ENCODE measurements around the gene TMEM184B. TPM values are rescaled to one million over a fixed set of nuclear protein-coding genes. Genes with fewer than 3 reads are reported as not detected.
A peak's percentile ranks its signal among the peaks of the same experiment; 100 is the strongest.

Gene TMEM184B
- total RNA-seq, 4 donors from 2014 or later, result 39.1 to 56.1 (median 51.4) TPM

DNA sequence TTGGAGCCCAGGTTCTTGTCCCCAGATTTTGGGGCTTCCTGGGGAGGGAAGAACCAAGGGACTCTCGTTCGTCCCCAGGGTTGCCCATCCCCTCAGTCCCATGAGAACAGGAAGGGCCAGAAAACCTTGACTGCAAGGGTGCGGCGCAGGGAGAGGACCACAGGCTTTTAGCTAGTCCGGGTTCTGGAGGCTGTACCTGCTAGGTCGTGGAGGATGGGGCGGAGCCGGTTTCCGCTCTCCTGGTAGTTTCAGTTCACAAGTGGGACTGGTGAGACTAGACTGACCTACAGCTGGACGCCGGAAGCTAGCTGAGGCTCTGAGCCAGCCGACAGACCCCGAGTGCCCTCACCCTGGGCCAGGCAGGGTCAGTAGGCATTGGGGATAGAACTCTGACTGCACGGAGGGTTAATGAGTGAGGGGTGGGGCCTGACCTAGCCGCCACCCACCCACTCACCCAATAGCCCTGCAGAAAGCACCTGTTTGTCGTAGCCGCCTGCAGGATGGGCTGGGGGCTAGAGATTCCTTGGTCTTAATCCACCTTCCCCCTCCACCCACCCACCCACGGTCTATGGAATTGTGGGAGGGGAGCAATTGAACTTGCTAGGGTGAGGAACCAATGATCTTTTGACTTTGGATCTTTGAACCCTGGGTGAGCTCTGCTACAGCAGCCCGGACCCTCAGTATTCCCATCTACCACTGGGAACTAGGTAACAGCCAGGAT is 69.6 kb downstream of the TMEM184B start:
- Histone ChIP-seq H3K27me3 (no peaks in the 10 kb centered on the region), H3K36me3 (no peaks in the 10 kb centered on the region)
- TF ChIP-seq, protein P1, sequence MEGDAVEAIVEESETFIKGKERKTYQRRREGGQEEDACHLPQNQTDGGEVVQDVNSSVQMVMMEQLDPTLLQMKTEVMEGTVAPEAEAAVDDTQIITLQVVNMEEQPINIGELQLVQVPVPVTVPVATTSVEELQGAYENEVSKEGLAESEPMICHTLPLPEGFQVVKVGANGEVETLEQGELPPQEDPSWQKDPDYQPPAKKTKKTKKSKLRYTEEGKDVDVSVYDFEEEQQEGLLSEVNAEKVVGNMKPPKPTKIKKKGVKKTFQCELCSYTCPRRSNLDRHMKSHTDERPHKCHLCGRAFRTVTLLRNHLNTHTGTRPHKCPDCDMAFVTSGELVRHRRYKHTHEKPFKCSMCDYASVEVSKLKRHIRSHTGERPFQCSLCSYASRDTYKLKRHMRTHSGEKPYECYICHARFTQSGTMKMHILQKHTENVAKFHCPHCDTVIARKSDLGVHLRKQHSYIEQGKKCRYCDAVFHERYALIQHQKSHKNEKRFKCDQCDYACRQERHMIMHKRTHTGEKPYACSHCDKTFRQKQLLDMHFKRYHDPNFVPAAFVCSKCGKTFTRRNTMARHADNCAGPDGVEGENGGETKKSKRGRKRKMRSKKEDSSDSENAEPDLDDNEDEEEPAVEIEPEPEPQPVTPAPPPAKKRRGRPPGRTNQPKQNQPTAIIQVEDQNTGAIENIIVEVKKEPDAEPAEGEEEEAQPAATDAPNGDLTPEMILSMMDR (IDR thresholded peaks at IDR 0.05), result no peak
- no peak for TF ChIP-seq POLR2A (IDR thresholded peaks at IDR 0.05)

DNA sequence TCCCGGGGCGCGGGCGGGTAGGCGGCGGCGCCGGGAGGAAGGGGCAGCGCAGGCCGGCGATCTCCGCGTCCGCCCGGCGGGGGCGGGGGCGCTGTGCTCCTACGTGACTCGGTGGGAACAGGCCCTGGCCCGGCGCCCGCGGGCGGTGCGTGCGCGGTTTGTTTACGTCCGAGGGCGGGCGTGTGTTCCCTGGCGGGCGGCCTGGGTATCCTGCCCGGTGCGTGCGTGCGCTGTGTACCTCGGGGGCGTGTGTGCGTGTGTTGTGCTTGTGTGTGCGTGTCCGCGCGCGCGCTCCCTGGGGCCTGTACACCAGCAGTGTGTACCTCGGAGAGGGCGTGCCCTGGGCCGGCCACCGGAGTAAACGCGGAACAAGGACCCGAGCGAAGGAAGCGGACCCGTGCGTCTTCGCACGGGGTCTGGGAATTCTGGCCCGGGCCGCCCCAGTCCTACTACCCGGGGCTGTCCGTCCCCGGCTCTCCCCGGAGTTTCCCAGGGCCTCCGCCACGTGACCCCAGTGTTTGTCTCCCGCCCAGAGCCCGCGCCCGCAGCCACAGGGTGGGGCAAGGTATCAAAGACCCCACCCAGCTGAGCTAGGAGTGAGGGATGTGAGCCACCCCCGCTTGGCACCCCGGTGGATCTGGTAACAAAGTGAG is 70.2 kb downstream of the TMEM184B start:
- DNase-seq, result peak; percentile 73 to 92 (median 88)
- H3K4me1 ChIP-seq, result peaks cover 0 to 19% (median 13%) of the 10 kb centered on the region in 4 donors
- TF ChIP-seq, protein P1 (IDR thresholded peaks at IDR 0.05), result peak in 5 of 6 experiments; percentile 7 to 33 (median 23)
- peak in 1 of 2 donors; percentile 3 for TF ChIP-seq POLR2A (IDR thresholded peaks at IDR 0.05)
- H3K36me3 ChIP-seq, result no peaks in the 10 kb centered on the region
- H3K27me3 ChIP-seq, result no peaks in the 10 kb centered on the region
- peak overlapping the region; percentile 67 to 79 (median 68) for H3K4me3 ChIP-seq
- peak overlapping the region; percentile 89 to 95 (median 94) for H3K27ac ChIP-seq
- H3K9me3 ChIP-seq, result no peaks in the 10 kb centered on the region

More for the DNA sequence above, 69.6 kb downstream of the TMEM184B start:
- peaks cover 0 to 19% (median 13%) of the 10 kb centered on the region in 4 donors for H3K4me1 ChIP-seq
- peak overlapping the region; percentile 89 to 95 (median 94) for H3K27ac ChIP-seq
- peak overlapping the region; percentile 67 to 79 (median 68) for H3K4me3 ChIP-seq
- DNase-seq, result peak; percentile 73 to 89 (median 82)
- no peaks in the 10 kb centered on the region for H3K9me3 ChIP-seq

DNA sequence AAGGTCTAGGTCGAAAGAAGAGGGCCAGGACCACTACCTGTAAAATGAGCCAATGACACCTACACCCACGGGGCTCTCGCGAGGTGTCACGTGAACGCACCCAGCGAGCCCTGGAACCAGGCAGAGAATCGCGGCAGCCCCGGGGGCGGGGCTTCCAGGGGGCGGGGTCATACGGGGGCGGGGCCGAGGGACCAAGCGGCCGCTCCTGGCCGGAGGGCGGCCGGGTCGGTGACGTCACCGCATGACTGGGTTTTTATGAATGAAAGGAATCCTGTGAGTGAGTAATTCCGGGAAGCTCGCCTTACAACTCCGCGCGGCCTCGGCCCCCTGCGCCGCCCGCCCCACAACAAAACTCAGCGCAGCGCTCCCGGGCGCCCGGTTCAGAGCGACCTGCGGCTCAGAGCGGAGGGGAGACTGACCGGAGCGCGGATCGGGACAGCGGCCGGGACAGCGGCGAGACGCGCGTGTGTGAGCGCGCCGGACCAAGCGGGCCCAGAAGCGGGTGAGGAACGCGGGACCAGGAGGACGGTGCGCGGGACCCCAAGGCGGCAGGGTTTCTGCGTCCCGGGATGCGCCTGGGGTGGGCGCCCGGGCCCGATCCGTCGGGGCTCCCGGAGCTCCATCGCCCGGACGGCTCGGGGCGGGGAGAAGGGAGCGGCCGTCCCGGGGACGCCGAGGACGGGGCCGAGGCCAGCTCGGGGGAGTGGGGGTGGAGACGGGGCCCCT is 70.9 kb downstream of the TMEM184B start, which contains the start of gene MAFF:
TSS of gene MAFF (plus strand) at position 284 of the 726 bp plus-strand sequence. CDS start 11,860 bp downstream, outside the sequence.
- Histone ChIP-seq H3K27ac (peak within 1 kb of the TSS; percentile 89 to 95 (median 94)), H3K9me3 (no peaks in the 10 kb centered on the region), H3K36me3 (no peaks in the 10 kb centered on the region), H3K4me1 (peaks cover 0 to 19% (median 13%) of the 10 kb centered on the region in 4 donors), H3K4me3 (peak within 1 kb of the TSS; percentile 67 to 79 (median 68)), H3K27me3 (no peaks in the 10 kb centered on the region)
- DNase-seq, result peak; percentile 90 to 98 (median 98)
- TF ChIP-seq POLR2A (IDR thresholded peaks at IDR 0.05), result peak; percentile 95 to 98
- TF ChIP-seq, protein P1 (IDR thresholded peaks at IDR 0.05), result no peak

DNA sequence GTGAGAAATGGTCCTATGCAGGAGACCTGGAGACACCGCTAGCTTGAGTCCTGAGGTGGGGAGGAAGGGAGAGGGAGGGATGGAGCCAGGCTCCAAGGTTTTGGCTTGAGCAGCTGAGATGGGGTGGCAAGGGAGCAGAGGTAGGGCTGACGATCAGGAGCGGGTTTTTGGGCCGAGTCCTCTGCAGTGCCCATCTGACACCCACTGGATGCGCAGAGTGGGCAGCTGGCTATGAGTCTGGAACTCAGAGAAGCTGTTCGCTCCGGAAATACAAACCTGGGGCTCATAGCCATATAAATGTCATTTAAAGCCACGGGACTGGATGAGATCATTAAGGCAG is 71.5 kb downstream of the TMEM184B start:
- Histone ChIP-seq H3K36me3 (no peaks in the 10 kb centered on the region), H3K27me3 (no peaks in the 10 kb centered on the region), H3K27ac (peak overlapping the region; percentile 89 to 95 (median 94)), H3K4me3 (peak overlapping the region; percentile 67 to 79 (median 68)), H3K4me1 (peaks cover 0 to 19% (median 13%) of the 10 kb centered on the region in 4 donors), H3K9me3 (no peaks in the 10 kb centered on the region)
- no peak for TF ChIP-seq POLR2A (IDR thresholded peaks at IDR 0.05)
- TF ChIP-seq, protein P1 (IDR thresholded peaks at IDR 0.05), result no peak
- DNase-seq, result peak in 1 of 3 donors; percentile 55

DNA sequence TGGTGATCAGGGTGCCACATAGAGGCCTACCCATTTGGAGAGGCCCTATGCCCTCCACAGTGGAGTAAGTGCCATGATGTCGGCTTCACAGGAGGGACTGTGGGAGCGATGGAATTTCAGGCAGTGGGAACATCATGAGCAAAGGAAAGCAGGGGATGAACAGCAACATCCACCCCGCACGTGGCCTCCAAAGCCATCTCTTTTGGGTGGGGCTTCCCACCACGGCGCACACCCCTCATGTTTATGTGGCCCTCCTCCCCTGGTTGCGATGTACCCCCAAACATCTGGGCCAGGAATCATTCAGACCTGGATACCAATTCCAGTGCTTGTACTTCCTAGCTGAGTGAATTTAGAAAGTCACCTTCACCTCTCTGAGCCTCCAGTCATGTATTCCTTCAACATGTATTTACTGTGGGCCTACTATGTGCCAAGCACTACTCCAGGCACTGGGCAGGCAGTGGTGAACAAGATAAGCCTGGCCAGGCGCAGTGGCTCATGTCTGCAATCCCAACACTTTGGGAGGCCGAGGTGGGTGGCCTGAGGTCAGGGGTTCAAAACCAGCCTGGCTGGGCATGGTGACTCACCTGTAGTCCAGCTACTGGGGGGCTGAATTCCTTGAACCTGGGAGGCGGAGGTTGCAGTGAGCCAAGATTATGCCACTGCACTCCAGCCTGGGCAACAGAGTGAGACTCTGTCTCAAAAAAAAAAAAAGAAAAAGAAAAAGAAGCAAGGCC is 72.8 kb downstream of the TMEM184B start:
- H3K27ac ChIP-seq, result no peak overlapping the region
- no peak for DNase-seq
- H3K4me1 ChIP-seq, result peaks cover 0 to 16% (median 13%) of the 10 kb centered on the region in 4 donors
- no peaks in the 10 kb centered on the region for H3K27me3 ChIP-seq
- H3K4me3 ChIP-seq, result no peak overlapping the region
- TF ChIP-seq, protein P1 (IDR thresholded peaks at IDR 0.05), result no peak
- TF ChIP-seq POLR2A (IDR thresholded peaks at IDR 0.05), result no peak
- H3K36me3 ChIP-seq, result no peaks in the 10 kb centered on the region
- no peaks in the 10 kb centered on the region for H3K9me3 ChIP-seq
